Liver (tissue), 9 donors: Measurements from ENCODE around the gene FER1L5. TPM values are rescaled to one million over a fixed set of nuclear protein-coding genes. Genes with fewer than 3 reads are reported as not detected.

Source experiments
- DNase-seq: peaks from one replicate; pipeline ENCODE4 v3.0.0-alpha.2; 2017; ENCODE audit warnings: low spot score
- H3K27ac ChIP-seq, 2 donors: one replicate each; pipeline ENCODE4 v1.7.0; 2013; ENCODE audit warnings: inconsistent platforms in 2 of 2, low read length in 2 of 2, control low read depth in 1 of 2, low read depth in 1 of 2, mild to moderate bottlenecking in 1 of 2
- H3K27me3 ChIP-seq, 4 donors: one replicate each; pipeline versions ENCODE4 v1.6.1 to v1.7.0; 2013; ENCODE audit warnings: low read length in 3 of 4, inconsistent platforms in 1 of 4, mild to moderate bottlenecking in 1 of 4, moderate library complexity in 1 of 4; ENCODE audit not compliant: control insufficient read depth in 4 of 4, insufficient read depth in 4 of 4
- H3K36me3 ChIP-seq, 4 donors: one replicate each; pipeline versions ENCODE4 v1.6.1 to v1.7.0; 2013; ENCODE audit warnings: low read length in 3 of 4, mild to moderate bottlenecking in 3 of 4, low read depth in 1 of 4, moderate library complexity in 1 of 4; ENCODE audit not compliant: control insufficient read depth in 4 of 4, insufficient read depth in 3 of 4
- H3K4me1 ChIP-seq, 4 donors: one replicate each; pipeline versions ENCODE4 v1.6.1 to v1.7.0; 2013; ENCODE audit warnings: low read length in 3 of 4, mild to moderate bottlenecking in 3 of 4, moderate library complexity in 1 of 4; ENCODE audit not compliant: control insufficient read depth in 4 of 4, insufficient read depth in 4 of 4
- H3K4me3 ChIP-seq, 3 donors: one replicate each; pipeline versions ENCODE4 v1.6.1 to v1.7.0; 2013; ENCODE audit warnings: low read length in 3 of 3, control low read depth in 1 of 3, low read depth in 1 of 3, mild to moderate bottlenecking in 1 of 3
- H3K9ac ChIP-seq, 2 donors: one replicate each; pipeline ENCODE4 v1.7.0; 2013; ENCODE audit warnings: low read length in 2 of 2, mild to moderate bottlenecking in 2 of 2, moderate library complexity in 2 of 2, control low read depth in 1 of 2, low read depth in 1 of 2
- H3K9me3 ChIP-seq, 4 donors: one replicate each; pipeline versions ENCODE4 v1.6.1 to v1.7.0; 2013; ENCODE audit warnings: low read length in 3 of 4; ENCODE audit not compliant: control insufficient read depth in 4 of 4
- ATF3 ChIP-seq: IDR thresholded peaks from 2 replicates; pipeline ENCODE4 v1.6.1; 2016; ENCODE audit warnings: antibody characterized with exemption
- CTCF ChIP-seq: fragments of 150-350 bp; IDR thresholded peaks from 2 replicates; pipeline ENCODE4 v1.5.1; 2017; ENCODE audit warnings: improper control_type of control experiment, low read depth, low read length; ENCODE audit not compliant: missing input control
- EGR1 ChIP-seq, 2 donors: IDR thresholded peaks; 2 replicates each; pipeline ENCODE4 v1.6.1; 2016 to 2018; ENCODE audit warnings: antibody characterized with exemption in 2 of 2, low read depth in 2 of 2
- FOXA1 ChIP-seq: IDR thresholded peaks from 2 replicates; pipeline ENCODE4 v1.6.1; 2016; ENCODE audit warnings: antibody characterized with exemption
- FOXA2 ChIP-seq: IDR thresholded peaks from 2 replicates; pipeline ENCODE4 v1.6.1; 2016; ENCODE audit warnings: antibody characterized with exemption
- GABPA ChIP-seq, 2 donors: IDR thresholded peaks in 1 of 2; conservative IDR thresholded peaks in 1 of 2; 2 replicates each; pipeline ENCODE4 v1.6.1; 2016; ENCODE audit warnings: antibody characterized with exemption in 2 of 2, mild to moderate bottlenecking in 1 of 2, moderate library complexity in 1 of 2
- HNF4A ChIP-seq, 2 donors: conservative IDR thresholded peaks; 2 replicates each; pipeline ENCODE4 v1.6.1; 2016; ENCODE audit warnings: antibody characterized with exemption in 2 of 2, mild to moderate bottlenecking in 2 of 2
- HNF4G ChIP-seq: IDR thresholded peaks from 2 replicates; pipeline ENCODE4 v1.6.1; 2016; ENCODE audit warnings: antibody characterized with exemption
- JUND ChIP-seq, 2 donors: IDR thresholded peaks; 2 replicates each; pipeline ENCODE4 v1.6.1; 2016; ENCODE audit warnings: antibody characterized with exemption in 2 of 2
- MAX ChIP-seq: IDR thresholded peaks from 2 replicates; pipeline ENCODE4 v1.6.1; 2016; ENCODE audit warnings: antibody characterized with exemption
- NR2F2 ChIP-seq: IDR thresholded peaks from 2 replicates; pipeline ENCODE4 v1.6.1; 2016; ENCODE audit warnings: antibody characterized with exemption
- RAD21 ChIP-seq, 2 donors: IDR thresholded peaks; 2 replicates each; pipeline ENCODE4 v1.6.1; 2016; ENCODE audit warnings: antibody characterized with exemption in 2 of 2, mild to moderate bottlenecking in 2 of 2
- REST ChIP-seq: IDR thresholded peaks from 2 replicates; pipeline ENCODE4 v1.6.1; 2016; ENCODE audit warnings: antibody characterized with exemption, mild to moderate bottlenecking
- RXRA ChIP-seq, 2 donors: IDR thresholded peaks; 2 replicates each; pipeline ENCODE4 v1.6.1; 2017 to 2018; ENCODE audit warnings: antibody characterized with exemption in 2 of 2, mild to moderate bottlenecking in 1 of 2
- SP1 ChIP-seq: IDR thresholded peaks from 2 replicates; pipeline ENCODE4 v1.6.1; 2018; ENCODE audit warnings: antibody characterized with exemption, mild to moderate bottlenecking
- TAF1 ChIP-seq: conservative IDR thresholded peaks from 2 replicates; pipeline ENCODE4 v1.6.1; 2016; ENCODE audit warnings: antibody characterized with exemption, mild to moderate bottlenecking
- YY1 ChIP-seq: IDR thresholded peaks from 2 replicates; pipeline ENCODE4 v1.6.1; 2016; ENCODE audit warnings: antibody characterized with exemption, mild to moderate bottlenecking
- ZBTB33 ChIP-seq: IDR thresholded peaks from 2 replicates; pipeline ENCODE4 v1.6.1; 2016; ENCODE audit warnings: antibody characterized with exemption
- WGBS: extraction: QIAGEN DNeasy Blood & Tissue Kit; methylation state at CpG from one replicate; pipeline ENCODE4 v1.1.7; 2013; 5-methylcytosine and 5-hydroxymethylcytosine counted together
- polyA plus RNA-seq, 2 donors: library from polyadenylated mRNA; stranded (reverse) in 1 of 2; unstranded in 1 of 2; fragments of 200-250 nt in 1 of 2; fragments of >200 nt in 1 of 2; fragmentation: Nextera tagmentation in 1 of 2; extraction: Ambion mirVana in 1 of 2; gene quantifications; one replicate each; pipeline versions ENCODE4 v1.2.1 to v1.2.3, GENCODE V29; 2013 to 2015
- total RNA-seq, 2 donors: library from RNA; depleted of rRNA; stranded (reverse); fragments of >200 nt; gene quantifications; one replicate each; pipeline ENCODE4 v1.2.3, GENCODE V29; 2014
- donor health status: healthy.
- donor health status: healthy.
- donor health status: healthy.
- donor health status: healthy.
- donor health status: healthy.

Gene FER1L5
- total and polyA plus RNA-seq, 4 donors, result under 0.01 TPM; not detected in 3

- no peak overlapping the region for H3K27ac ChIP-seq
- no peak for DNase-seq
- H3K9ac ChIP-seq, result no peak overlapping the region
- no peaks in the 10 kb centered on the region for H3K36me3 ChIP-seq
- 80% methylated on average over 11 of the region's 11 CpGs for WGBS
- H3K4me3 ChIP-seq, result no peak overlapping the region
- TF ChIP-seq RXRA (IDR thresholded peaks at IDR 0.05) (no peak), TAF1 (no peak), YY1 (no peak), HNF4G (no peak), SP1 (no peak), REST (no peak), RAD21 (IDR thresholded peaks at IDR 0.05) (no peak), ZBTB33 (no peak), MAX (no peak), CTCF (no peak), ATF3 (no peak), NR2F2 (no peak), FOXA2 (no peak), GABPA (IDR thresholded peaks at IDR 0.05 in 1 of 2, conservative IDR thresholded peaks at IDR 0.05 in 1 of 2) (no peak), JUND (IDR thresholded peaks at IDR 0.05) (no peak), HNF4A (conservative IDR thresholded peaks at IDR 0.05) (no peak), FOXA1 (no peak), EGR1 (IDR thresholded peaks at IDR 0.05; ENCODE audit: low read depth in 2 of 2) (no peak)
- H3K9me3 ChIP-seq, result peaks cover 0 to 4% (median 0%) of the 10 kb centered on the region in 4 donors
- H3K4me1 ChIP-seq, result no peaks in the 10 kb centered on the region
- H3K27me3 ChIP-seq, result no peaks in the 10 kb centered on the region
These were observed 26.2 kb downstream of the FER1L5 start for GRCh38 chr2:96668771-96669170.
